Stimulated activated naive CD8-positive, alpha-beta T cell treated with anti-CD3 and anti-CD28 coated beads, Interleukin-15, amount 100 ng/mL, for 72 hours (primary cell): Measurements from ENCODE around the gene TMEM214.
A peak's percentile ranks its signal among the peaks of the same experiment; 100 is the strongest.

Source experiments
- ATAC-seq: fragments of 150-1000 bp; cut with Tn5 transposase; 2 replicates; pipeline ENCODE4 v1.10.0; 2021; ENCODE audit warnings: mild to moderate bottlenecking, moderate library complexity
- DNase-seq, 2 donors: peaks; one replicate each; pipeline ENCODE4 v3.0.0; 2021 to 2022
- H3K27ac Mint-ChIP-seq, 2 donors: one replicate each; pipeline ENCODE4 v1.8.0; 2022; ENCODE audit warnings: mild to moderate bottlenecking in 2 of 2, mixed read lengths in 2 of 2, moderate library complexity in 2 of 2
- H3K27me3 Mint-ChIP-seq: one replicate; pipeline ENCODE4 v1.8.0; 2022; ENCODE audit warnings: mixed read lengths
- H3K4me1 Mint-ChIP-seq: one replicate; pipeline ENCODE4 v1.8.0; 2022; ENCODE audit warnings: mild to moderate bottlenecking, mixed read lengths
- H3K4me3 Mint-ChIP-seq, 2 donors: one replicate each; pipeline ENCODE4 v1.8.0; 2022; ENCODE audit warnings: mild to moderate bottlenecking in 2 of 2, mixed read lengths in 2 of 2, moderate library complexity in 1 of 2
- H3K9me3 Mint-ChIP-seq, 2 donors: one replicate each; pipeline ENCODE4 v1.8.0; 2022; ENCODE audit warnings: mixed read lengths in 2 of 2

Gene TMEM214

DNA sequence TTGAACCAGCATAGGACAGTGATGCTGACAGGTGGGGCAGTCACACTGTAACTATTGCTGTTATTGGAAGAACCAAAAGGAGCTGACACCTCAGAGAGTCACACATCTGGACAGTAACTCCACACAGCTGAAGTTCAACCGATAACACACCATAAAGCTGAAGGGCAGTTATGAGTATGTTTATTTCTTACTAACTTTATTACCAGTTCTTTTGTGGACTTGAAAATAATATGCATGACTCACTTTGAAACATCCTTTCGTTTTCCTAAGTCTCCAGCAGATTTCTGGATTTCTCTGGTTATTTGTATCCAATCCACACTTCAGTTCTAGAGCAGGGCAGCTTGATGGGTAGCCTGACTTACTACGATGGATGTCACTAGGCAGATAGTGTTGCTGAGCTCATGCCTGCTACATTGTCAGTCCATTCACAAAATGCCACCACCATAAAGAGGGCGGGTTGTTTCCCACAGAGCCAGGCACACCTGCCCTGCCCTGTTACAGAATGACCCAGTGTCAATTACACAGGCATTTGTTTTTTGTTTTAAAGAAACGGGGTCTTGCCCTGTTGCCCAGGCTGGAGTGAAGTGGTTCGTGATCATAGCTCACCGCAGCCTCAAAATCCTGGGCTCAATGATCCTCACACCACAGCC is 10.3 kb downstream of the TMEM214 start:
- ATAC-seq (no peak), DNase-seq (no peak)
- Mint-ChIP-seq H3K4me1 (no peaks in the 10 kb centered on the region), H3K4me3 (no peak overlapping the region), H3K9me3 (no peaks in the 10 kb centered on the region), H3K27me3 (no peaks in the 10 kb centered on the region), H3K27ac (no peak overlapping the region)

GRCh38 chr2:27049422-27050280 is 16.9 kb downstream of the TMEM214 start:
- ATAC-seq (peak; percentile 39), DNase-seq (peak; percentile 72 to 79)
- Mint-ChIP-seq H3K27me3 (no peaks in the 10 kb centered on the region), H3K9me3 (peaks cover 0 to 6% of the 10 kb centered on the region in 2 donors), H3K4me1 (peaks cover 41% of the 10 kb centered on the region), H3K4me3 (peak overlapping the region; percentile 89 to 95), H3K27ac (peak overlapping the region; percentile 98 to 100)

GRCh38 chr2:27050281-27050995 is 17.7 kb downstream of the TMEM214 start:
- DNase-seq (peak; percentile 94 to 95), ATAC-seq (peak; percentile 75)
- H3K4me1 Mint-ChIP-seq = peaks cover 41% of the 10 kb centered on the region
- H3K4me3 Mint-ChIP-seq = peak overlapping the region; percentile 89 to 95
- peaks cover 0 to 6% of the 10 kb centered on the region in 2 donors for H3K9me3 Mint-ChIP-seq
- no peaks in the 10 kb centered on the region for H3K27me3 Mint-ChIP-seq
- H3K27ac Mint-ChIP-seq = peak overlapping the region; percentile 98 to 100

- H3K27me3 Mint-ChIP-seq = no peaks in the 10 kb centered on the region
- peak within 1 kb of the TSS; percentile 98 to 100 for H3K27ac Mint-ChIP-seq
- ATAC-seq = peak; percentile 84
- DNase-seq = peak; percentile 95 to 97
- H3K9me3 Mint-ChIP-seq = peaks cover 0 to 6% of the 10 kb centered on the region in 2 donors
- peak within 1 kb of the TSS; percentile 89 to 95 for H3K4me3 Mint-ChIP-seq
- peaks cover 41% of the 10 kb centered on the region for H3K4me1 Mint-ChIP-seq
Observed at GRCh38 chr2:27050996-27051901, 18.5 kb downstream of the TMEM214 start, which contains the start of gene AGBL5. Gene AGBL5 (plus strand): TSS chr2:27051668. CDS start chr2:27052959, 1,291 bp downstream.

- DNase-seq = no peak
- Mint-ChIP-seq H3K4me3 (peak overlapping the region; percentile 86 to 95), H3K27ac (peak overlapping the region; percentile 81 to 95), H3K27me3 (no peaks in the 10 kb centered on the region), H3K9me3 (peaks cover 0 to 6% of the 10 kb centered on the region in 2 donors), H3K4me1 (peaks cover 41% of the 10 kb centered on the region)
- ATAC-seq = no peak
Observed at GRCh38 chr2:27051902-27052645, 19.3 kb downstream of the TMEM214 start.

GRCh38 chr2:27053321-27053720 is 20.6 kb downstream of the TMEM214 start:
- no peak for ATAC-seq
- peak overlapping the region in 1 of 2 donors; percentile 24 for H3K27ac Mint-ChIP-seq
- no peak for DNase-seq
- H3K27me3 Mint-ChIP-seq = no peaks in the 10 kb centered on the region
- H3K4me1 Mint-ChIP-seq = peaks cover 41% of the 10 kb centered on the region
- peaks cover 0 to 6% of the 10 kb centered on the region in 2 donors for H3K9me3 Mint-ChIP-seq
- peak overlapping the region in 1 of 2 donors; percentile 1 for H3K4me3 Mint-ChIP-seq

GRCh38 chr2:27053776-27054175 is 21.0 kb downstream of the TMEM214 start:
- peaks cover 41% of the 10 kb centered on the region for H3K4me1 Mint-ChIP-seq
- DNase-seq = no peak
- no peak for ATAC-seq
- no peak overlapping the region for H3K27ac Mint-ChIP-seq
- no peaks in the 10 kb centered on the region for H3K27me3 Mint-ChIP-seq
- peaks cover 0 to 6% of the 10 kb centered on the region in 2 donors for H3K9me3 Mint-ChIP-seq
- H3K4me3 Mint-ChIP-seq = no peak overlapping the region

DNA sequence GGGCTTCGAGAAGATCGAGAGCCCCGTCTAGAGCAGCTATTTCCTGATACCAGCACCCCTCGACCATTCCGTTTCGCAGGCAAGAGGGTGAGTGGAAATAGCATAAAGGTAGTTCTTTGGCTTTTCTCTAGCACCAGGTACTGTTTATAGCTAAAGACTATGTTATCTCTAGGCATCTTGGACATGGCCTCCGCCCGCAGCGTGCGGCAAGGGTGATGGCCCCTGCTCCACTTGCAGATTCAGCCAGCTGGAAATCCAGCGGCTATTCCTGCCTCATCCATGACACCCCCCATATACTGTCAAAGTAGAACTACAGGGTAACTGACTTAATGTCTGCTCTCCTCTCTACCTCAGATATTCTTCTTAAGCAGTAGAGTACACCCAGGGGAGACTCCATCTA is 22.0 kb downstream of the TMEM214 start:
- no peak overlapping the region for H3K4me3 Mint-ChIP-seq
- ATAC-seq = no peak
- no peak for DNase-seq
- peaks cover 0 to 6% of the 10 kb centered on the region in 2 donors for H3K9me3 Mint-ChIP-seq
- H3K27me3 Mint-ChIP-seq = no peaks in the 10 kb centered on the region
- H3K4me1 Mint-ChIP-seq = peaks cover 35% of the 10 kb centered on the region
- H3K27ac Mint-ChIP-seq = no peak overlapping the region

- Mint-ChIP-seq H3K27me3 (no peaks in the 10 kb centered on the region), H3K9me3 (no peaks in the 10 kb centered on the region), H3K4me1 (peaks cover 12% of the 10 kb centered on the region), H3K27ac (no peak overlapping the region), H3K4me3 (no peak overlapping the region)
- DNase-seq (no peak), ATAC-seq (no peak)
Observed at GRCh38 chr2:27057184-27057583, 24.4 kb downstream of the TMEM214 start.

DNA sequence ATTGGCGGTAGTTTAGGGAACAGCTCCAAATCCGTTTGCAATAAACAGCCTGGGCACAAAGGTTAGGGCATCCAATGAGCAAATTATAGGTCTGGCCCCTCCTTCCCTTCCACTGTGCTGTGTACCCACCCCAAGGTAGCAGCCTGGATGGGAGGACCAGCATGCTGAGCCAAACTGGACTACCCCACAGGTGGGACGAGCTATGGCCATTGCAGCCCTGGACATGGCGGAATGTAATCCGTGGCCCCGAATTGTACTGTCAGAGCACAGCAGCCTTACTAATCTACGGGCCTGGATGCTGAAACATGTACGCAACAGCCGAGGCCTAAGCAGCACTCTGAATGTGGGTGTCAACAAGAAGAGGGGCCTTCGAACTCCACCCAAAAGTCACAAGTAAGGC is 25.4 kb downstream of the TMEM214 start:
- DNase-seq (no peak), ATAC-seq (no peak)
- H3K27ac Mint-ChIP-seq = no peak overlapping the region
- no peaks in the 10 kb centered on the region for H3K9me3 Mint-ChIP-seq
- no peak overlapping the region for H3K4me3 Mint-ChIP-seq
- H3K27me3 Mint-ChIP-seq = no peaks in the 10 kb centered on the region
- peaks cover 2% of the 10 kb centered on the region for H3K4me1 Mint-ChIP-seq

DNA sequence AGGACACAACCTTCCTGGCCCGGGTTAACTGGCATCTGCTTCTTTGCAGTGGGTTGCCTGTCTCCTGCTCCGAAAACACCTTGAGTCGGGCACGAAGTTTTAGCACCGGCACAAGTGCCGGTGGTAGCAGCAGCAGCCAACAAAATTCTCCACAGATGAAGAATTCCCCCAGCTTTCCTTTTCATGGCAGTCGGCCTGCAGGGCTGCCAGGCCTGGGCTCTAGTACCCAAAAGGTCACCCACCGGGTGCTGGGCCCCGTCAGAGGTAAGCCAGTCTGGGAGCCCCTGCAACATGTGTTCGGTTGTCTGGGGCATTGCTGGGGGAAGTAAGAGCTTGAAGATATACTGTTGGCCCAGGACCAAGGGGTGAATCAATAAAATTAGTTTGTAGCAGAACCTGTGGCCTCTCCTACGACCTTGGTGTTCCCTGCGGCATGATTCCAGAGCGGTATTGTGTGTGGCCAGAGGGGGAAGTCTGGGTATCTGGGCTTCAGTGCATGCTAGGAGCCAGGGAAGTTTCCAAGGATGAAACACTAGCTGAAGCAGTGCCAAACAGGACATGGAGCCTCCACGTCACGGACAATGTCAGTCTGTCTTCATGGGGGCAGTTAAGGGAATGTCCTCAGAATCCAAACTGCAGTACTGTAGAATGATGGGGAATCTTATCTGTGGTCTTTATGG is 26.5 kb downstream of the TMEM214 start:
- no peak for ATAC-seq
- no peak overlapping the region for H3K27ac Mint-ChIP-seq
- no peaks in the 10 kb centered on the region for H3K27me3 Mint-ChIP-seq
- no peak overlapping the region for H3K4me3 Mint-ChIP-seq
- H3K9me3 Mint-ChIP-seq = no peaks in the 10 kb centered on the region
- H3K4me1 Mint-ChIP-seq = no peaks in the 10 kb centered on the region
- DNase-seq = no peak

DNA sequence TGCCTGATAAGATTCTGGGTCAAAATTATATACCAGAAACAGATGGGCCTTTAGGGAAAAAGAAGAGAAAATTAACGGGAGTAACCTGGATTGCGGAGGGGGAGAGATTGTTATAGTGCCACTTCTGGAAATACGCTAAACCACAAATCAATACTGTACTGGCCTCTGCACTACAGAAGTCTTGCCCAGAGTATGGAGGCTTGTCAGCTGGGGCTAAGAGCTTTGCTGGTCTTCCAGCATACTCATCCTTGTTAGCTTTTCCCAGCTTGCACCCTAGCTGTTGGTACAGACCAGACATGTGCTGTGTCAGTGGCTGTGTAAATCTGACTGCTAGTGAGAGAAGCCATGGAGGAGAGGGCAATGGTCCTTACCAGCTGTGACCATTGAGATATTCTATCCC is 27.6 kb downstream of the TMEM214 start:
- Mint-ChIP-seq H3K4me1 (no peaks in the 10 kb centered on the region), H3K4me3 (no peak overlapping the region), H3K9me3 (no peaks in the 10 kb centered on the region), H3K27me3 (no peaks in the 10 kb centered on the region), H3K27ac (no peak overlapping the region)
- DNase-seq = no peak
- ATAC-seq = no peak

GRCh38 chr2:27065128-27065527 is 32.4 kb downstream of the TMEM214 start:
- Mint-ChIP-seq H3K4me3 (no peak overlapping the region), H3K27me3 (no peaks in the 10 kb centered on the region), H3K9me3 (no peaks in the 10 kb centered on the region), H3K27ac (no peak overlapping the region), H3K4me1 (peaks cover 31% of the 10 kb centered on the region)
- DNase-seq = no peak
- ATAC-seq = no peak

- peaks cover 46% of the 10 kb centered on the region for H3K4me1 Mint-ChIP-seq
- DNase-seq = no peak
- peak overlapping the region in 1 of 2 donors; percentile 51 for H3K27ac Mint-ChIP-seq
- H3K27me3 Mint-ChIP-seq = no peaks in the 10 kb centered on the region
- ATAC-seq = no peak
- H3K9me3 Mint-ChIP-seq = no peaks in the 10 kb centered on the region
- no peak overlapping the region for H3K4me3 Mint-ChIP-seq
Observed at GRCh38 chr2:27067385-27067784, 34.6 kb downstream of the TMEM214 start.
